HUES64 (cell line): ENCODE measurements around the gene STRA6.
A peak's percentile ranks its signal among the peaks of the same experiment; 100 is the strongest.

Source experiments
- H3K27ac ChIP-seq: 2 replicates; pipeline ENCODE4 v1.7.0; 2013; ENCODE audit warnings: low read depth, low read length, inconsistent platforms
- H3K27me3 ChIP-seq: 2 replicates; pipeline ENCODE4 v1.6.1; 2013; ENCODE audit warnings: mild to moderate bottlenecking, low read length; ENCODE audit not compliant: insufficient read depth
- H3K36me3 ChIP-seq: 2 replicates; pipeline ENCODE4 v1.6.1; 2013; ENCODE audit warnings: mild to moderate bottlenecking, low read length; ENCODE audit not compliant: insufficient read depth
- H3K4me1 ChIP-seq: 2 replicates; pipeline ENCODE4 v1.6.1; 2013; ENCODE audit warnings: mild to moderate bottlenecking, low read length, moderate library complexity; ENCODE audit not compliant: insufficient read depth
- H3K4me3 ChIP-seq: 2 replicates; pipeline ENCODE4 v1.5.1; 2013; ENCODE audit warnings: mild to moderate bottlenecking, low read length, moderate library complexity
- H3K9ac ChIP-seq: 2 replicates; pipeline ENCODE4 v1.6.1; 2013; ENCODE audit warnings: mild to moderate bottlenecking, low read depth, low read length
- H3K9me3 ChIP-seq: 2 replicates; pipeline ENCODE4 v1.6.1; 2013; ENCODE audit warnings: low read depth, low read length; ENCODE audit not compliant: insufficient read depth
- WGBS: fragments of 150-250, 120-280 bp; methylation state at CpG from one replicate; pipeline ENCODE4 v1.1.7; 2013; ENCODE audit warnings: missing lambda C conversion rate; 5-methylcytosine and 5-hydroxymethylcytosine counted together

STRA6 gene

DNA sequence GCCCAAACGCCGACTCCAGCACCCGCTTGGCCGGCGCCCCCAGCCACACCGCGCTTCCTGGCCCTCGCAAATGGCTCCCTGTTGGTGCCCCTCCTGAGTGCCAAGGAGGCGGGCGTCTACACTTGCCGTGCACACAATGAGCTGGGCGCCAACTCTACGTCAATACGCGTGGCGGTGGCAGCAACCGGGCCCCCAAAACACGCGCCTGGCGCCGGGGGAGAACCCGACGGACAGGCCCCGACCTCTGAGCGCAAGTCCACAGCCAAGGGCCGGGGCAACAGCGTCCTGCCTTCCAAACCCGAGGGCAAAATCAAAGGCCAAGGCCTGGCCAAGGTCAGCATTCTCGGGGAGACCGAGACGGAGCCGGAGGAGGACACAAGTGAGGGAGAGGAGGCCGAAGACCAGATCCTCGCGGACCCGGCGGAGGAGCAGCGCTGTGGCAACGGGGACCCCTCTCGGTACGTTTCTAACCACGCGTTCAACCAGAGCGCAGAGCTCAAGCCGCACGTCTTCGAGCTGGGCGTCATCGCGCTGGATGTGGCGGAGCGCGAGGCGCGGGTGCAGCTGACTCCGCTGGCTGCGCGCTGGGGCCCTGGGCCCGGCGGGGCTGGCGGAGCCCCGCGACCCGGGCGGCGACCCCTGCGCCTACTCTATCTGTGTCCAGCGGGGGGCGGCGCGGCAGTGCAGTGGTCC lies 68.7 kb downstream of the STRA6 start:
- Histone ChIP-seq H3K9ac (no peak overlapping the region), H3K4me1 (peaks cover 26% of the 10 kb centered on the region), H3K4me3 (peak overlapping the region; percentile 21; the same call in 1 of the 2 replicates), H3K27ac (no peak overlapping the region), H3K9me3 (no peaks in the 10 kb centered on the region; the same call in 1 of the 2 replicates), H3K36me3 (no peaks in the 10 kb centered on the region), H3K27me3 (peaks cover 98% of the 10 kb centered on the region)
- WGBS: 14% methylated on average over 71 of the region's 71 CpGs

DNA sequence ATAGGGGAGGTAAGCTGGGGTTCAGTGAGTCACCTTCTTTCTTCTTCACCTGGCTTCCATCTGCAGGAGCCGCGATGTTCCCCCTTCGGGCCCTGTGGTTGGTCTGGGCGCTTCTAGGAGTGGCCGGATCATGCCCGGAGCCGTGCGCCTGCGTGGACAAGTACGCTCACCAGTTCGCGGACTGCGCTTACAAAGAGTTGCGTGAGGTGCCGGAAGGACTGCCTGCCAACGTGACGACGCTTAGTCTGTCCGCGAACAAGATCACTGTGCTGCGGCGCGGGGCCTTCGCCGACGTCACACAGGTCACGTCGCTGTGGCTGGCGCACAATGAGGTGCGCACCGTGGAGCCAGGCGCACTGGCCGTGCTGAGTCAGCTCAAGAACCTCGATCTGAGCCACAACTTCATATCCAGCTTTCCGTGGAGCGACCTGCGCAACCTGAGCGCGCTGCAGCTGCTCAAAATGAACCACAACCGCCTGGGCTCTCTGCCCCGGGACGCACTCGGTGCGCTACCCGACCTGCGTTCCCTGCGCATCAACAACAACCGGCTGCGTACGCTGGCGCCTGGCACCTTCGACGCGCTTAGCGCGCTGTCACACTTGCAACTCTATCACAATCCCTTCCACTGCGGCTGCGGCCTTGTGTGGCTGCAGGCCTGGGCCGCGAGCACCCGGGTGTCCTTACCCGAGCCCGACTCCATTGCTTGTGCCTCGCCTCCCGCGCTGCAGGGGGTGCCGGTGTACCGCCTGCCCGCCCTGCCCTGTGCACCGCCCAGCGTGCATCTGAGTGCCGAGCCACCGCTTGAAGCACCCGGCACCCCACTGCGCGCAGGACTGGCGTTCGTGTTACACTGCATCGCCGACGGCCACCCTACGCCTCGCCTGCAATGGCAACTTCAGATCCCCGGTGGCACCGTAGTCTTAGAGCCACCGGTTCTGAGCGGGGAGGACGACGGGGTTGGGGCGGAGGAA lies 69.6 kb downstream of the STRA6 start:
- 13% methylated on average over 90 of the region's 90 CpGs for WGBS
- peak overlapping the region; percentile 21; the same call in 1 of the 2 replicates for H3K4me3 ChIP-seq
- peaks cover 22% of the 10 kb centered on the region for H3K4me1 ChIP-seq
- no peaks in the 10 kb centered on the region for H3K36me3 ChIP-seq
- peaks cover 98% of the 10 kb centered on the region for H3K27me3 ChIP-seq
- H3K27ac ChIP-seq: no peak overlapping the region
- H3K9ac ChIP-seq: no peak overlapping the region
- no peaks in the 10 kb centered on the region; the same call in 1 of the 2 replicates for H3K9me3 ChIP-seq

DNA sequence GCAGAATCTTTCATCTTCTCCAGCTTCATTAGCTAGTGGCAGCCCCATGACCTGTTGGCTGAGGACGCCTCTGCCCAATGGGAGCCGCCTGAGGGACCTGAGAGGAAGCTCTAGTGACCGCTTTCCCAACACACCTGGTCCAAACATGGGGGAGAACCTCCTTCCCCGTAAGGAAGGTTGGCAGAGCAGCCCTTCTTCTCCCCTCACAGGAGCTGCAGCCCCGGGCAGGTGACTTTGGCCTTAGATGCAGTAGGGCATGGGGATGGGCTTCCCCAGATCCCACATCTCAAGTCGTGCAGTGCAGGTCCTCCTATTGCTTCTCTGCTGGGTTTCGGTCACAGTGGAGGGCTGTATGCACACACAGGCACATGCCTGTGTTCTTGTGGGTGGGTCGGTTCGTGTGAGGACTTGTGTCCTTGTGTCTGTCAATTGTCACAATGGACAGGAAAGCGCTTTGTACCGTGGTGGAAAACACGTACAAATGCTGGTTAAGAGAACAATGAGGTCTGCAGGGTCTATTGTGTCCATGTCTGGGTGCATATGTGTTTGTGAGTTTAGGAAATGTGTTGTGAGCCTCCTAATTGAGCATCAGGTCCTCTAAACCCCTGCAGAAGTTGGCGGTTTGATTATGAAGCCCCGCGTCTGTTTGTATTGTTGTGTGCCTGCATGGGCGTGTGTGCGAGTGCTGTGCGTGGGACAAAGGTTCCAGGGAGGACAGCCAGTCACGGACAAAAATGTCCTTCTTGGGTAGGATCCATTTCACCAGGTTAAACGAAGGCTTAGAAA lies 70.8 kb downstream of the STRA6 start:
- Histone ChIP-seq H3K9ac (no peak overlapping the region), H3K4me3 (no peak overlapping the region), H3K27me3 (peaks cover 98% of the 10 kb centered on the region), H3K27ac (no peak overlapping the region), H3K9me3 (no peaks in the 10 kb centered on the region; the same call in 1 of the 2 replicates), H3K4me1 (peaks cover 19% of the 10 kb centered on the region), H3K36me3 (no peaks in the 10 kb centered on the region)
- 24% methylated on average over 20 of the region's 20 CpGs for WGBS

DNA sequence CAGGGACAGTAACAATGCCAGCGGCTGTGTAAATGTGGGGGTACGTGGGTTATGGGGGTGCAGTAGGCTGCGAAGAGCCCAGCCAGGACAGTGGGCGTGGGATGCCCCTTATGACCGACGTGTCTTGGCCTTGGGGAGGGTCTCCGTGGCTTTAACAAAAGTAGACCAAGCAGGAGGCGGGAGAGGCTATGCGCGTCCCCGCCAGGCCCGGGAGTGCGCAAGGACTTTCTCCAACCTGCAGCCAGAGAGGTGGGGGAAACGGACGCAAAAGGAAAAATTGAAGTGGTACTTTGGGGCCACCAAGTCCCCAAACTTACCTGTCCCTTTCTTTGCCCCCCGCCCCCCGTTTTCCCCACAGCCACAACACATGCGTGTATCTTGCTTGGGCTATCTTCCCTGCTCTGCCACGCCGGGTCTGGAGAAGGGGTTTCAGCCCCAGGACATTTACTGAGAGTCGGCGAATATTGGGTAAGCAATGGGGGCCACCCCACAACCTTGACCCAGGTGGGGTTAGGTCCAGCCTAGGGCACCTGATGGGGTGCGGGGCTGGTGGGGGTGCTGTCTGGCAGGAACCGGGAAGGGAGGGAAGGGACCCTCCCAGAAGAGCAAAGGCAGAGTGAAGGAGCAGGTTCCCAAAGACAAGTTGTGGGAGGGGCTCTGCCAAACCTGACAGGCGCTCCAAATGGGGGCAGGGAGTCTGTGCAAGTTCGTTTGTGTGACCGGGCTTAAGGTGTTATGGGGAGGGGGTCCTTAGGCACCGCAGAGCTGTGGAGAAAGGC lies 71.5 kb downstream of the STRA6 start:
- Histone ChIP-seq H3K36me3 (no peaks in the 10 kb centered on the region), H3K4me1 (peaks cover 16% of the 10 kb centered on the region; the same call in 1 of the 2 replicates), H3K4me3 (peak overlapping the region; percentile 30), H3K27me3 (peaks cover 99% of the 10 kb centered on the region), H3K9me3 (no peaks in the 10 kb centered on the region; the same call in 1 of the 2 replicates), H3K27ac (no peak overlapping the region), H3K9ac (no peak overlapping the region)
- WGBS: 4% methylated on average over 28 of the region's 28 CpGs

DNA sequence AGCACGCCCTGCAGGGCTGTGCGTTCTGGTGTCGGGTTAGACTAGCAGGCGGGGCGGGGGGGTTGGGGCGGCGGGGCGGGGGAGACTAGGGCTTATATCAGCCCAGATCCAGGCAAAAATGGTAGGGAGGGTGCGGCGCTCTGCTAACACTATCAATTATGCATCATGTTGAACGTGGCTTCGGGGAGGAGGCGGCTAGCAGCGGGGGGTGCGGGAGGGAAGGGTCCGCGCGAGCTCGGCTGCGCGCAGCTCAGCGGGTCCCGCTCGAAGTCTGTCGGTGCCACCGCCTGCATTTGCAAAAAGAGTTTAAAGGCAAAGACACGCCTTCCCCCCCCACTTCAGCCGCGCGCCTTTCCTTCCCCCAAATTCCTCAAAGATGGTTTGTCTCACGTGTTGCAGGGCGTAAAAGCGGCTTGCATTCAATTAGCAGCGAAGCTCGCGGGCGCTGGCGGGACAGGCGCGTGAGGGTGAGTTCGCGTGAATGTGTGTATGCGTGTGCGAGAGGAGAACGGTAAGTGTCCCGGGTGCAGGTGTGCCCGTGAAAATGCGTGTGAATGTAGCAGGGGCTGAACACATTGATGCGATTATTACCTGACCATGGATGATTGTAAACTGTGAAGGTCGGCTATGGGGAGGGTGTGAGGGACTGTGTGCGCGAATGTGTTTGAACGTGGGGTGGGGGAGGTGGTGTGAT lies 72.3 kb downstream of the STRA6 start, which contains the start of gene ISLR2:
Gene ISLR2, plus strand, starts transcription at position 432 of the 694 bp plus-strand sequence. CDS start 2,169 bp downstream, outside the sequence.
- Histone ChIP-seq H3K9me3 (no peaks in the 10 kb centered on the region; the same call in 1 of the 2 replicates), H3K4me3 (peak within 1 kb of the TSS; percentile 49), H3K36me3 (no peaks in the 10 kb centered on the region), H3K27me3 (peaks cover 99% of the 10 kb centered on the region), H3K27ac (no peak within 1 kb of the TSS), H3K9ac (no peak within 1 kb of the TSS), H3K4me1 (peaks cover 16% of the 10 kb centered on the region; the same call in 1 of the 2 replicates)
- WGBS: under 1% methylated on average over 47 of the region's 53 CpGs

DNA sequence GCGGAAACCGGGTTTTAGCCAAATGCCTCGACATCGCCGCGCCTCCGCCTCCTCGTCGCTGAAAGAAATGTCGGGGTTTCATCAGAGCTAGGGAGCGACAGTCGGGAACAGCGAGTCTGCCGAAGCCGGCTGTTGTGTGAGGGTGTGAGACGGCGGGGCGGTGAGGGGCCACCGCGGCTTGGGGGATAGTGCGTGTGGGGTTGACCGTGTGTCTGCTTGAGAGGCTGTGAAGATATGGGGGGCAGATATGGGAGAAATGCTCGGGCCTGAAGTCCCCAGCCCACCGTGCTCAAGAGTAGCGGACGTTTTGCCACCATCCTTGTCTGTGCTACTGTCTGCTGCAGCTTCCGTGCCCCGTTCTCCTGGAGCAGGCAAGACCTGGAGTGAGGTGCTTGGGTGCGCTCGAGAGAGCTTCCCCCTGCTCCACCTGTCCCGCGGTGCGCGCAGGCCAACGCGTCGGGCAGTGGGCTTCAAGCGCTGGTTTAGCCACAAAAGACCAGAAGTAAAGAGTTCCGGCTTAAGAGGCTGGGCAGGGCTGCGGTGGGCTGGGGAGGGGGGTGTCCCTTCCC lies 72.9 kb downstream of the STRA6 start:
- no peaks in the 10 kb centered on the region for H3K36me3 ChIP-seq
- WGBS: 1% methylated on average over 40 of the region's 40 CpGs
- no peak overlapping the region for H3K9ac ChIP-seq
- H3K27ac ChIP-seq: no peak overlapping the region
- H3K4me1 ChIP-seq: 0 out of 2 replicates have a peak, but pooled peaks cover 12% of the 10 kb centered on the region
- peak overlapping the region; percentile 49 for H3K4me3 ChIP-seq
- no peaks in the 10 kb centered on the region; the same call in 1 of the 2 replicates for H3K9me3 ChIP-seq
- peaks cover 96% of the 10 kb centered on the region for H3K27me3 ChIP-seq
